ENCODE results near the gene ORM1.

Gene ORM1

GRCh38 chr9:114369216-114370130 lies 46.6 kb downstream of the ORM1 start:
- DNase-seq, result no peak

DNA sequence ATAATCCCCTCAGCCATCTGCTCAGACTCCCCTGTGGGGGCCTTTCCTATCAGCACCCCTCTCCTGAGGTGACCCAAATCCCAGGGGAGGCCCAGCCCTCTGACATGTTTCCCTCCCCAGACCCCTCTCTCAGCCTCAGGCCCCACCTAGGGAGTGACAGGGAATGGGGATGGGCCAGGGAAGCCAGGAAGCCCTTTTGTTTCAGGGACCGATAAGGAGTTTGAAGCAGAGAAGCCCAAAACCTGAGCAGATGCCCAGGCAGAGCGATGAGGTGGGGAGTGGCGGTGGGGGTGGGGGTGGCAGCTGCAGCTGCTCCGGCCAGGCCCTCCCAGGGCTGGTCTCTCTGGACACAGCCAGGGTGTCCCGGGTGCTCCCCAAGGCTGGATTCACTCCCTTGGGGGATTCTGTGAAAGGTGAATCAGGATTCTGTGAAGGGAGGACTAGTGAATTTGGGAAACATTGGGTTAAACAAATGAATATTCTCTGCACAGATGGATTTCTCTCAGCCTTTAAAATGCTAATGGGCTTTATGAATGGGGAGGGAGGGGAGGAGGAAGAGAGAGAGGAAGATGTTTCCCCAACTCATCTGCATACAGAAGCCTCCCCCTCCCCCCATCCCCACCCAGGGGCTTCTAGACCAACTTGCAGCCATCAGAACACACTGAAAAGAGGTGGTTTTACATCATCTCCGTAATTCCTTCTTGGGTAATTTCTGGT lies 47.5 kb downstream of the ORM1 start:
- no peak for DNase-seq

GRCh38 chr9:114370968-114371320 lies 48.0 kb downstream of the ORM1 start:
- no peak for DNase-seq

DNA sequence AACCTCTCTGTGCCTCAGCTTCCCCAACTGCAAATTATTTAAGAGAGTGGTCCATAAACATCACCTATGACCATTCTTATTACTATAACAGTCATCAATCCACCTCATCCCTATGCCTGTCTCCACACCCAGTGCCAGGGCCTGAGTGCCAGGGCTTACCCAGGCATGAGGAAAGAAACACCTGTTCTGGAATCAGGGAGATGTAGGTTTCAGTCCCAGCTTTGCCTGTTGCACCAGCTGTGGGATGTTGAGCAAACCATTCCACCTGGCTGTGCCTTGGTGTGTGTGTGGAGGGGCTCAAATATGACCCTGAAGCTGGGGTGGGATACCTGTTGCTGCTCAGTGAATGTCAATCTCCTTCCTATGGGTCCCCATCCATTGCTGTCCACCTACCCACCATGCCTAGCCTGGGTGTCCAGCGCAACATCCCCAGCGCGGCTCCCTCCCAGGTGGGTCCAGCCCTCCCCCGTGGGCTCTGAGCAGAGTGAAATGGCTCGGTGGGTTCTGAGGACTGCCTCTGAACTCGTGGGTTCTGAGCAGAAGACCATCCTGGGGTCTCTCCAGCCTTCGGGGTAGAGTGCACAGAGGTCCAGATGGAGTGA lies 48.5 kb downstream of the ORM1 start:
- DNase-seq, result no peak

DNA sequence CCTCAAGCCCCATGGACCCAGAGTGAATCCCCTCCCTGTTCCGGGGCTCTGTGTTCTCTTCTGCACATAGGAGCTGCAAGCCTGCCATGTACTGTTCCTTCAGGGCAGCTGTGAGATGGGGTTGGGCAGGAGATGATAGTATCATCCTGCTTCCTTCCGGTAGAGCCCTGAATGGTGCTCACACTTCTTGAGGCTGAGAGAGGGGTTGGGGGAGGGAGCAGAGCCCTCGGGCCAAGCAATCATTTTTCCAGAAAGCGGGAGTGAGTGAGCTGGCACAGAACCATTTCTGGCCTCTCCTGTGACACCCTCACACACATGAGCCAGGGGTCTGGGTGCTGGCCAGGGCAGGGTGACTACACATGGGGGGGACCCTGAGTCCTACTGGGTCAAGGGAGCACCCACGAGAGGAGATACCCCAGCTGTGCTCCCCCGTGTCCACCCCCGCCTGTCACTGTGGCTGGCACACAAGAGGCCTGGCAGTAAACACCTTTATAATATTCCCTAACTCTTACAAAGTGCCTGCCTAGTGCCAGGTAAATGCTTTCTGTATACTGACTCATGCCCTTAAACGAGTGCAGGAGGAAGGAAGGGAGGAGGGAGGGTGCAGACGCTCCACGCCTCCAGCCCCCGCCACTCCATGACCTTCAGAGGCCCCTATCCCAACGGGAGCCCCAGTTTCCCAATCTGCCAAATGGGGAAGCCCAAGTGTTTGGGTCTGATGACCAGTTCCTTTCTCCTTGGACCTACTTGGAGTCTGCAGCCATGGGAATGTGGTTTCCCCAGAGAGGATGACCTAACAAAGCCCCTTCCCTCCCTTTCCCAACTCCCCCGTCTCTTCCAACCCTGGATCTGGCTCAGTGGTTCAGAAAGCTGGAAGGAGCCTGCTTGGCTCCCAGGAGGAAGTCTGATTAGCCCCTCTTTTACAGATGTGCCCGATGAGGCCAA lies 49.3 kb downstream of the ORM1 start:
- DNase-seq, result no peak

GRCh38 chr9:114372921-114373448 lies 50.1 kb downstream of the ORM1 start:
- no peak for DNase-seq

- no peak for DNase-seq
Observed at GRCh38 chr9:114373960-114374730, 51.2 kb downstream of the ORM1 start.

DNA sequence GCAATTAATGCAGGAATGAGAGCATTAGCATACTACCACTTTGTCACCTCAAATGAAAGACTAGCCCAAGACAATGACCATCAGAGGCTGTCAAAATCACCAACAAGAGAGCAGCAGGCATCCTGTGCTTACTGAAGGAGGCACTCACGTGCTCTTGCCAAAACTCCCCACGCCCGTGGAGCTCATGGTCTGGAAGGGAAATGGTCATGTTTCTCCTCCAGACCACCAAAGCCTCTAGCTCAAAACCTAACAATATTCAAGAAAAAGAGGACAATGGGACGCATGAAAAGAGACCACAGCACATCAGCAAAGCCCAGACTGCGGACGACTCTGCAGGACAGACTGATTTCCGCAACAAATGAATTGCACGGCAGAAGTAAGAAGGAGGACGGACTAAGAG lies 52.0 kb downstream of the ORM1 start:
- no peak for DNase-seq

DNA sequence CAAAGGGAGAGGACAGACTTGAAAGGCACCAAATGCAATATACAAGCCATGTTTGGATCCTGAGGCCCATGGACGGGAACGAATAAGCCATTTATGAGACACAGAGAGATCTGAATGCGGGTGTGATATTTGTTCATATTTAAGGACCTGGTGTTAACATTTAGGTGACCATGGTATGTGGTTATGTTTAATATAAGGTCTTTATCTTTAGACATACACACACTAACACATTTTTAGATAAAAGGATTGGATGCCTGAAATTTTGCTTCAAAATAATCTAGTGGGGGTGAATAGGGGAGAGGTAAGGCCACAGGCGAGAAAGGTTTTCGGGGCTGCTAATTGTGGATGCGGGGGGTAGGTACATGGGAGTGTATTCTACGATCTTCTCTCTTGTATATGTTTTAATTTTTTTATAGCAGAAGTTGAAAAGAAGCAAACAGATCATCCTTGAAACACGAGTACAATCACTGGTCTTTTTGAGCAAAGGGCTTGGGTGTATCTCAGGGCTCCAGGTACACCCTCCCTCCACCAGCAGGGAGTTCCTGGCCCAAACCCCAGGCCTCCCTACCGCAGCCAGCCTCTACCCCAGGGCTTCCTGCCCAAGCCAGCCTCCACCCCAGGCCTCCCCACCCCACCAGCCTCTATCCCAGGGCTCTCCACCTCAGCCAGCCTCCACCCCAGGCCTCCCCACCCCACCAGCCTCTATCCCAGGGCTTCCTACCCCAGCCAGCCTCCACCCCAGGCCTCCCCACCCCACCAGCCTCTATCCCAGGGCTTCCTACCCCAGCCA lies 52.7 kb downstream of the ORM1 start:
- no peak for DNase-seq
